Measurements from ENCODE around the gene PGLYRP3.

DNA sequence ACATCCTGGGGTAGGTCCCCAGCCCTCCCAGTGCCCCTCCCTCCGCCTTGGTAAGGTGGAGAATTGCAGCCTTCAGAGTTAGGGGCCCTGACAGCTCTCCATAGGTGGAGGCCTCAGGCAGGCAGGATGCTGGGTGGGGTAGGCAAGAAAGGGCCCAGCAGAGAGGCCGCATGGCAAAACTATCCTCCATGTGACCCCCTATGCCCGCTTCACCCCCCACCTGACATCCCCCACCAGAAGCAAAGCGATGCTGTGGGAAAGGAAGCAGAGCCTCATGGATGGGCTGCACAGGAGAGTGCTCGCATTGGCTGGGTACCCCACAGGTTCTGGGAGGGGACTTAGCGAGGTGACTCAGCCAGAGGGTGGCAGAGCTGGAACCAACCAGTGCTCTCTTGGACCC, 46.5 kb upstream of the PGLYRP3 start:
- TF ChIP-seq POLR2A (IDR thresholded peaks at IDR 0.05) = no peak
- TF ChIP-seq, protein P1, sequence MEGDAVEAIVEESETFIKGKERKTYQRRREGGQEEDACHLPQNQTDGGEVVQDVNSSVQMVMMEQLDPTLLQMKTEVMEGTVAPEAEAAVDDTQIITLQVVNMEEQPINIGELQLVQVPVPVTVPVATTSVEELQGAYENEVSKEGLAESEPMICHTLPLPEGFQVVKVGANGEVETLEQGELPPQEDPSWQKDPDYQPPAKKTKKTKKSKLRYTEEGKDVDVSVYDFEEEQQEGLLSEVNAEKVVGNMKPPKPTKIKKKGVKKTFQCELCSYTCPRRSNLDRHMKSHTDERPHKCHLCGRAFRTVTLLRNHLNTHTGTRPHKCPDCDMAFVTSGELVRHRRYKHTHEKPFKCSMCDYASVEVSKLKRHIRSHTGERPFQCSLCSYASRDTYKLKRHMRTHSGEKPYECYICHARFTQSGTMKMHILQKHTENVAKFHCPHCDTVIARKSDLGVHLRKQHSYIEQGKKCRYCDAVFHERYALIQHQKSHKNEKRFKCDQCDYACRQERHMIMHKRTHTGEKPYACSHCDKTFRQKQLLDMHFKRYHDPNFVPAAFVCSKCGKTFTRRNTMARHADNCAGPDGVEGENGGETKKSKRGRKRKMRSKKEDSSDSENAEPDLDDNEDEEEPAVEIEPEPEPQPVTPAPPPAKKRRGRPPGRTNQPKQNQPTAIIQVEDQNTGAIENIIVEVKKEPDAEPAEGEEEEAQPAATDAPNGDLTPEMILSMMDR (IDR thresholded peaks at IDR 0.05) = no peak
